ENCODE data around the gene SHISA3.

Gene SHISA3

GRCh38 chr4:42445038-42445437 is 47.8 kb downstream of the SHISA3 start:
- CTCF ChIA-PET: interaction anchor here (0.6 kb wide), 1 partner anchor 12 kb away, joined by 3 read pairs; no protein-coding TSS in a partner anchor
- TF ChIP-seq, protein P1, sequence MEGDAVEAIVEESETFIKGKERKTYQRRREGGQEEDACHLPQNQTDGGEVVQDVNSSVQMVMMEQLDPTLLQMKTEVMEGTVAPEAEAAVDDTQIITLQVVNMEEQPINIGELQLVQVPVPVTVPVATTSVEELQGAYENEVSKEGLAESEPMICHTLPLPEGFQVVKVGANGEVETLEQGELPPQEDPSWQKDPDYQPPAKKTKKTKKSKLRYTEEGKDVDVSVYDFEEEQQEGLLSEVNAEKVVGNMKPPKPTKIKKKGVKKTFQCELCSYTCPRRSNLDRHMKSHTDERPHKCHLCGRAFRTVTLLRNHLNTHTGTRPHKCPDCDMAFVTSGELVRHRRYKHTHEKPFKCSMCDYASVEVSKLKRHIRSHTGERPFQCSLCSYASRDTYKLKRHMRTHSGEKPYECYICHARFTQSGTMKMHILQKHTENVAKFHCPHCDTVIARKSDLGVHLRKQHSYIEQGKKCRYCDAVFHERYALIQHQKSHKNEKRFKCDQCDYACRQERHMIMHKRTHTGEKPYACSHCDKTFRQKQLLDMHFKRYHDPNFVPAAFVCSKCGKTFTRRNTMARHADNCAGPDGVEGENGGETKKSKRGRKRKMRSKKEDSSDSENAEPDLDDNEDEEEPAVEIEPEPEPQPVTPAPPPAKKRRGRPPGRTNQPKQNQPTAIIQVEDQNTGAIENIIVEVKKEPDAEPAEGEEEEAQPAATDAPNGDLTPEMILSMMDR (conservative IDR thresholded peaks at IDR 0.05; ENCODE audit: low read depth): no peak

GRCh38 chr4:42446823-42447222 is 49.5 kb downstream of the SHISA3 start:
- CTCF ChIA-PET: interaction anchor here (0.6 kb wide), 1 partner anchor 186 kb away, joined by 3 read pairs; no protein-coding TSS in a partner anchor
- TF ChIP-seq, protein P1 (conservative IDR thresholded peaks at IDR 0.05; ENCODE audit: low read depth): no peak
- POLR2A ChIA-PET (ENCODE audit: low non-redundant PET): no interaction called here
- H3K27ac ChIP-seq: no peak overlapping the region
- DNase-seq (ENCODE audit: low spot score): no peak

More at GRCh38 chr4:42445038-42445437, 47.8 kb downstream of the SHISA3 start:
- POLR2A ChIA-PET (ENCODE audit: low non-redundant PET): no interaction called here
- no peak overlapping the region for H3K27ac ChIP-seq
- DNase-seq (ENCODE audit: low spot score): no peak

All from RWPE1 (cell line).